B cell (primary cell): ENCODE results near the gene UBE2R2. TPM values are rescaled to one million over a fixed set of nuclear protein-coding genes. Genes with fewer than 3 reads are reported as not detected.
A peak's percentile ranks its signal among the peaks of the same experiment; 100 is the strongest.
"Not testable (repeated sequence)": the region's sequence is repeated elsewhere in the genome, so short reads cannot be mapped to it uniquely, and the experiment has no call there.

Experiments used
- ATAC-seq: fragments of 200-7000 bp; cut with Tn5 transposase; one replicate; pipeline ENCODE4 v1.10.0; 2021; ENCODE audit warnings: low read depth, mild to moderate bottlenecking, moderate number of reproducible peaks, moderate library complexity
- CTCF ChIA-PET: fragments of 350-600 bp; sonication (Branson Sonifier 250); formaldehyde crosslinking; loops from one replicate; lab custom pipeline; 2021; ENCODE audit warnings: antibody characterized with exemption, inconsistent platforms; lab: Charles Lee
- POLR2A ChIA-PET: fragments of 350-600 bp; sonication (Branson Sonifier 250); formaldehyde crosslinking; loops from one replicate; lab custom pipeline; 2021; ENCODE audit warnings: antibody characterized with exemption; lab: Charles Lee
- DNase-seq: peaks from one replicate; pipeline ENCODE4 v3.0.0; 2013
- H2AFZ ChIP-seq: 2 replicates; pipeline ENCODE4 v1.6.1; 2012; ENCODE audit warnings: mild to moderate bottlenecking, low read depth, low read length; ENCODE audit not compliant: insufficient read depth, poor library complexity, severe bottlenecking
- H3K27ac ChIP-seq, 2 donors: 1 replicate in 1 of 2; 2 replicates in 1 of 2; pipeline ENCODE4 v1.5.1; 2012 to 2013; ENCODE audit warnings: low read length in 2 of 2, mild to moderate bottlenecking in 2 of 2, moderate library complexity in 1 of 2
- H3K27me3 ChIP-seq, 4 experiments: fragments of 200-600 bp in 1 of 4; sonication (generic) in 1 of 4; replicated peaks in 1 of 4; 1 replicate in 2 of 4; 2 replicates in 2 of 4; pipeline versions ENCODE4 v1.6.1 to v1.7.0; 2013 to 2016; ENCODE audit warnings: low read length in 3 of 4, mild to moderate bottlenecking in 2 of 4, mixed read lengths in 1 of 4, moderate library complexity in 1 of 4; ENCODE audit not compliant: insufficient read depth in 4 of 4, control insufficient read depth in 3 of 4; ENCODE audit errors: control extremely low read depth in 1 of 4
- H3K36me3 ChIP-seq, 2 experiments: replicated peaks in 1 of 2; 1 replicate in 1 of 2; 2 replicates in 1 of 2; pipeline versions ENCODE4 v1.6.1 to v1.7.1; 2013; ENCODE audit warnings: low read length in 1 of 2; ENCODE audit not compliant: insufficient read depth in 2 of 2, control insufficient read depth in 1 of 2; ENCODE audit errors: control extremely low read depth in 1 of 2, extremely low read depth in 1 of 2
- H3K4me1 ChIP-seq, 2 donors: fragments of 200-600 bp in 1 of 2; sonication (generic) in 1 of 2; 1 replicate in 1 of 2; 2 replicates in 1 of 2; pipeline versions ENCODE4 v1.5.1 to v1.6.1; 2013 to 2017; ENCODE audit warnings: low read length in 2 of 2; ENCODE audit not compliant: control insufficient read depth in 2 of 2, insufficient read depth in 2 of 2
- H3K4me2 ChIP-seq: replicated peaks from 2 replicates; pipeline ENCODE3; 2012; ENCODE audit warnings: mild to moderate bottlenecking, low read depth, low read length; ENCODE audit not compliant: poor library complexity, severe bottlenecking
- H3K4me3 ChIP-seq, 5 experiments: fragments of 200-600 bp in 1 of 5; sonication (generic) in 1 of 5; 1 replicate in 3 of 5; 2 replicates in 2 of 5; pipeline versions ENCODE4 v1.5.1 to v1.7.0; 2011 to 2016; ENCODE audit warnings: low read length in 4 of 5, mild to moderate bottlenecking in 4 of 5, low read depth in 2 of 5, control low read depth in 1 of 5, moderate library complexity in 1 of 5; ENCODE audit not compliant: insufficient read depth in 1 of 5; ENCODE audit errors: control extremely low read depth in 1 of 5, extremely low read depth in 1 of 5
- H3K79me2 ChIP-seq: fragments of 200-600 bp; sonication (generic); one replicate; pipeline ENCODE4 v1.6.0; 2016; ENCODE audit warnings: low read length; ENCODE audit not compliant: control insufficient read depth, insufficient read depth
- H3K9ac ChIP-seq: fragments of 200-600 bp; sonication (generic); 2 replicates; pipeline ENCODE4 v1.6.1; 2017; ENCODE audit warnings: mild to moderate bottlenecking, low read length, moderate library complexity
- H3K9me3 ChIP-seq, 3 donors: one replicate each; pipeline versions ENCODE4 v1.6.1 to v1.7.1; 2013; ENCODE audit warnings: low read length in 2 of 3; ENCODE audit not compliant: control insufficient read depth in 2 of 3, insufficient read depth in 1 of 3; ENCODE audit errors: control extremely low read depth in 1 of 3
- H4K20me1 ChIP-seq: 2 replicates; pipeline ENCODE4 v1.6.0; 2012; ENCODE audit warnings: mild to moderate bottlenecking, low read length; ENCODE audit not compliant: insufficient read depth, control insufficient read depth, poor library complexity, severe bottlenecking
- H3K27ac Mint-ChIP-seq: one replicate; pipeline ENCODE4 v1.8.0; 2021; ENCODE audit warnings: mixed read lengths
- H3K27me3 Mint-ChIP-seq: one replicate; pipeline ENCODE4 v1.8.0; 2021; ENCODE audit warnings: mixed read lengths
- H3K4me1 Mint-ChIP-seq: one replicate; pipeline ENCODE4 v1.8.0; 2021; ENCODE audit warnings: mixed read lengths
- H3K4me3 Mint-ChIP-seq: one replicate; pipeline ENCODE4 v1.8.0; 2021; ENCODE audit warnings: mixed read lengths
- H3K9me3 Mint-ChIP-seq: one replicate; pipeline ENCODE4 v1.8.0; 2022; ENCODE audit warnings: mixed read lengths; ENCODE audit not compliant: insufficient read depth
- EZH2 ChIP-seq: IDR thresholded peaks from 2 replicates; pipeline ENCODE4 v1.6.1; 2012; ENCODE audit warnings: borderline replicate concordance, low read depth, mild to moderate bottlenecking, moderate library complexity, low read length; ENCODE audit not compliant: insufficient read depth, poor library complexity, severe bottlenecking
- WGBS: methylation state at CpG from one replicate; pipeline ENCODE4 v1.1.5; 2013; ENCODE audit warnings: missing lambda C conversion rate; ENCODE audit not compliant: insufficient coverage; 5-methylcytosine and 5-hydroxymethylcytosine counted together
- intact Hi-C: fragments of 100-400 bp; cut with micrococcal nuclease; formaldehyde crosslinking; loops from one replicate; pipeline ENCODE4 v1.10.0; 2022
- polyA minus RNA-seq: library from RNA; depleted of rRNA, polyadenylated mRNA; stranded (reverse); fragments of >200 nt; gene quantifications from 2 replicates; pipeline ENCODE4 v1.2.3, GENCODE V29; 2012
- polyA plus RNA-seq: library from polyadenylated mRNA; depleted of rRNA; stranded (reverse); fragments of >200 nt; gene quantifications from 2 replicates; pipeline ENCODE4 v1.2.3, GENCODE V29; 2012
- total RNA-seq, 2 donors: library from RNA; stranded (reverse); fragments of 120-200 nt in 1 of 2; gene quantifications; 1 replicate in 1 of 2; 2 replicates in 1 of 2; pipeline versions ENCODE4 v1.2.3 to v1.2.4, GENCODE V29; 2013 to 2022
- TF ChIP-seq, protein P1 (sequence below): fragments of 200-600 bp; IDR thresholded peaks from one replicate; pipeline ENCODE4 v1.8.0; 2022; ENCODE audit warnings: antibody characterized with exemption, mild to moderate bottlenecking

The UBE2R2 gene
- total RNA-seq (46.0 and 48.8 TPM in 2 replicates), polyA plus RNA-seq (18.9 and 27.2 TPM in 2 replicates), polyA minus RNA-seq (8.7 and 14.7 TPM in 2 replicates)
- 15.4 TPM for total RNA-seq (2013)

- intact Hi-C loops: loop anchor here (1.0 to 10.0 kb wide), 11 partner anchors 106 to 1916 kb away; partner anchors contain the start of genes CREB3, DCAF12, DNAI1 and DNAJA1
- peak; percentile 73 for ATAC-seq
- Histone ChIP-seq H3K79me2 (peaks cover 37% of the 10 kb centered on the region), H3K4me2 (peak within 1 kb of the TSS; percentile 100), H3K27ac (peak within 1 kb of the TSS; percentile 99), H3K4me3 (peak within 1 kb of the TSS; percentile 68 to 85 (median 78)), H3K9me3 (peaks cover 0 to 3% (median 0%) of the 10 kb centered on the region in 3 donors), H4K20me1 (peaks cover 14% of the 10 kb centered on the region), H3K4me1 (peaks cover 46 to 52% of the 10 kb centered on the region in 2 donors), H3K9ac (peak within 1 kb of the TSS; percentile 96), H3K36me3 (no peaks in the 10 kb centered on the region), H3K27me3 (no peaks in the 10 kb centered on the region), H2AFZ (peak within 1 kb of the TSS; percentile 89)
- peak; percentile 97 for DNase-seq
- no peaks in the 10 kb centered on the region for H3K27me3 Mint-ChIP-seq
- ChIA-PET CTCF (interaction anchor here (1.1 to 6.6 kb wide), 5 partner anchors 11 to 1291 kb away, joined by 3 to 179 read pairs (median 5); partner anchors contain the start of gene RIGI), POLR2A (interaction anchor here (0.5 to 1.6 kb wide), 4 partner anchors 8 to 43 kb away, joined by 3 to 10 read pairs (median 5); no protein-coding TSS in a partner anchor)
- peak within 1 kb of the TSS; percentile 98 for H3K4me3 Mint-ChIP-seq
- TF ChIP-seq EZH2: no peak
- TF ChIP-seq, protein P1, sequence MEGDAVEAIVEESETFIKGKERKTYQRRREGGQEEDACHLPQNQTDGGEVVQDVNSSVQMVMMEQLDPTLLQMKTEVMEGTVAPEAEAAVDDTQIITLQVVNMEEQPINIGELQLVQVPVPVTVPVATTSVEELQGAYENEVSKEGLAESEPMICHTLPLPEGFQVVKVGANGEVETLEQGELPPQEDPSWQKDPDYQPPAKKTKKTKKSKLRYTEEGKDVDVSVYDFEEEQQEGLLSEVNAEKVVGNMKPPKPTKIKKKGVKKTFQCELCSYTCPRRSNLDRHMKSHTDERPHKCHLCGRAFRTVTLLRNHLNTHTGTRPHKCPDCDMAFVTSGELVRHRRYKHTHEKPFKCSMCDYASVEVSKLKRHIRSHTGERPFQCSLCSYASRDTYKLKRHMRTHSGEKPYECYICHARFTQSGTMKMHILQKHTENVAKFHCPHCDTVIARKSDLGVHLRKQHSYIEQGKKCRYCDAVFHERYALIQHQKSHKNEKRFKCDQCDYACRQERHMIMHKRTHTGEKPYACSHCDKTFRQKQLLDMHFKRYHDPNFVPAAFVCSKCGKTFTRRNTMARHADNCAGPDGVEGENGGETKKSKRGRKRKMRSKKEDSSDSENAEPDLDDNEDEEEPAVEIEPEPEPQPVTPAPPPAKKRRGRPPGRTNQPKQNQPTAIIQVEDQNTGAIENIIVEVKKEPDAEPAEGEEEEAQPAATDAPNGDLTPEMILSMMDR: no peak
- no peaks in the 10 kb centered on the region for H3K9me3 Mint-ChIP-seq
- whole genome bisulfite sequencing: under 1% methylated on average over 34 of the region's 66 CpGs
- peak within 1 kb of the TSS; percentile 100 for H3K27ac Mint-ChIP-seq
- peaks cover 64% of the 10 kb centered on the region for H3K4me1 Mint-ChIP-seq
Measured at GRCh38 chr9:33816327-33817252, at the start of gene UBE2R2. TSS of gene UBE2R2 (plus strand) at chr9:33817160. CDS start at chr9:33817758, 598 bp downstream.

- H3K27me3 ChIP-seq, H3K36me3 ChIP-seq, ATAC-seq, H3K9me3 Mint-ChIP-seq, POLR2A ChIA-PET, H3K79me2 ChIP-seq, H2AFZ ChIP-seq, intact Hi-C loops, H3K9ac ChIP-seq, H3K4me1 Mint-ChIP-seq, H3K4me1 ChIP-seq, H4K20me1 ChIP-seq, H3K4me3 ChIP-seq, H3K9me3 ChIP-seq, H3K27ac Mint-ChIP-seq, H3K27ac ChIP-seq, DNase-seq, H3K4me2 ChIP-seq, H3K4me3 Mint-ChIP-seq: not testable (repeated sequence)
- peaks cover 13% of the 10 kb centered on the region for H3K27me3 Mint-ChIP-seq
- WGBS: 86% methylated on average over 1 of the region's 3 CpGs
- CTCF ChIA-PET: interaction anchor here (0.9 kb wide), 1 partner anchor 8 kb away, joined by 3 read pairs; no protein-coding TSS in a partner anchor
Measured at GRCh38 chr9:33770156-33770880, 46.6 kb upstream of the UBE2R2 start.

GRCh38 chr9:33773135-33773534 lies 43.8 kb upstream of the UBE2R2 start:
- H3K27ac ChIP-seq, H3K27ac Mint-ChIP-seq, H3K36me3 ChIP-seq, H3K9me3 ChIP-seq, H3K9me3 Mint-ChIP-seq, ATAC-seq, intact Hi-C loops, H2AFZ ChIP-seq, H3K4me1 Mint-ChIP-seq, H3K4me3 Mint-ChIP-seq, H3K9ac ChIP-seq, H3K4me3 ChIP-seq, H3K4me2 ChIP-seq, POLR2A ChIA-PET, H3K4me1 ChIP-seq, H3K79me2 ChIP-seq, H3K27me3 ChIP-seq, H4K20me1 ChIP-seq, DNase-seq: not testable (repeated sequence)
- CTCF ChIA-PET: interaction anchor here (0.9 kb wide), 1 partner anchor 41 kb away, joined by 4 read pairs; no protein-coding TSS in a partner anchor
- H3K27me3 Mint-ChIP-seq: peaks cover 13% of the 10 kb centered on the region
